Upper lobe of left lung (tissue), 4 donors: ENCODE measurements around the gene ADAMTS13.

ENCODE experiments used
- EP300 ChIP-seq, 4 donors: sonication (generic); formaldehyde crosslinking; IDR thresholded peaks; one replicate each; pipeline ENCODE4 v1.5.1; 2017; ENCODE audit warnings: antibody characterized with exemption in 4 of 4, control low read depth in 2 of 4
- POLR2A ChIP-seq, 4 donors: fragments of 450-650 bp; IDR thresholded peaks; one replicate each; pipeline ENCODE4 v1.5.1; 2016 to 2017; ENCODE audit warnings: antibody characterized with exemption in 4 of 4, mild to moderate bottlenecking in 2 of 4
- POLR2AphosphoS5 ChIP-seq, 2 donors: sonication (generic); formaldehyde crosslinking; IDR thresholded peaks; one replicate each; pipeline ENCODE4 v1.5.1; 2017; ENCODE audit warnings: antibody characterized with exemption in 2 of 2

DNA sequence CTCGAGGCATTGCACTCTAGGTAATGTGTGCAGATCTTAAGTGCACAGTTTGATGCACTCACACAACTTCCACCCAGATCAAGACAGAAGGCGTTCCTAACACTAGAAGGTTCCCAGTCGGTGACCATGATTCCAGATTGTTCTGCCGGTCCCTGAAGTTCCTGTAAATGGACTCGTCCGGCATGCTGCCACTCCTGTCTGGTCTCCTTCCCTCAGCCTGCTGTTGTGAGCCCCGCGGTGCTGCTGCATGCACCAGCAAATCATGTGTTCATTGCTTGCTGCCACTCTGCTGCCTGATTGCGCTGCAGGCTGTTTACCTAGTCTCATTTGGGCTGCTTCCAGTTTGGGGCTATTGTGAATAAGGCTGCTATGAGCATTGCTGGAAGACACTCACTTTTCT lies 34.5 kb upstream of the ADAMTS13 start:
- TF ChIP-seq POLR2A (IDR thresholded peaks at IDR 0.05), result no peak
- TF ChIP-seq POLR2AphosphoS5 (IDR thresholded peaks at IDR 0.05), result no peak
- no peak for TF ChIP-seq EP300 (IDR thresholded peaks at IDR 0.05)
